CD4-positive, alpha-beta T cell (primary cell): Measurements from ENCODE around the gene CYFIP1. TPM values are rescaled to one million over a fixed set of nuclear protein-coding genes. Genes with fewer than 3 reads are reported as not detected.
"Not testable (repeated sequence)": the region's sequence is repeated elsewhere in the genome, so short reads cannot be mapped to it uniquely, and the experiment has no call there.

Experiments
- ATAC-seq: fragments of 200-7000 bp; cut with Tn5 transposase; one replicate; pipeline ENCODE4 v1.10.0; 2022; ENCODE audit warnings: mild to moderate bottlenecking; ENCODE audit not compliant: poor library complexity
- CTCF ChIA-PET: fragments of 350-600 bp; sonication (Branson Sonifier 250); formaldehyde crosslinking; loops from one replicate; lab custom pipeline; 2021; ENCODE audit warnings: antibody characterized with exemption, inconsistent platforms; lab: Charles Lee
- POLR2A ChIA-PET: fragments of 350-600 bp; sonication (Branson Sonifier 250); formaldehyde crosslinking; loops from one replicate; lab custom pipeline; 2021; ENCODE audit warnings: antibody characterized with exemption, inconsistent platforms; lab: Charles Lee
- DNase-seq, 14 experiments: peaks; one replicate each; pipeline ENCODE4 v3.0.0-alpha.2; 2013 to 2020; ENCODE audit warnings: mixed read lengths in 2 of 14
- H3K27ac ChIP-seq, 2 donors: one replicate each; pipeline versions ENCODE4 v1.5.1 to v1.7.0; 2013; ENCODE audit warnings: low read length in 2 of 2, low read depth in 1 of 2, mild to moderate bottlenecking in 1 of 2
- H3K27me3 ChIP-seq, 2 experiments: 1 replicate in 1 of 2; 2 replicates in 1 of 2; pipeline versions ENCODE4 v1.6.1 to v1.7.0; 2013; ENCODE audit warnings: low read length in 2 of 2, control low read depth in 1 of 2, mild to moderate bottlenecking in 1 of 2, moderate library complexity in 1 of 2; ENCODE audit not compliant: insufficient read depth in 2 of 2, control insufficient read depth in 1 of 2
- H3K36me3 ChIP-seq: one replicate; pipeline ENCODE4 v1.6.1; 2013; ENCODE audit warnings: low read length, control low read depth; ENCODE audit not compliant: insufficient read depth
- H3K4me1 ChIP-seq: one replicate; pipeline ENCODE4 v1.6.1; 2013; ENCODE audit warnings: low read length, control low read depth; ENCODE audit not compliant: insufficient read depth
- H3K4me3 ChIP-seq: one replicate; pipeline ENCODE4 v1.5.1; 2013; ENCODE audit warnings: mild to moderate bottlenecking, low read length, moderate library complexity
- H3K9me3 ChIP-seq, 2 experiments: 1 replicate in 1 of 2; 2 replicates in 1 of 2; pipeline versions ENCODE4 v1.6.1 to v1.7.0; 2013; ENCODE audit warnings: low read length in 2 of 2, mild to moderate bottlenecking in 2 of 2, control low read depth in 1 of 2, moderate library complexity in 1 of 2; ENCODE audit not compliant: control insufficient read depth in 1 of 2, insufficient read depth in 1 of 2
- H3K27ac Mint-ChIP-seq: one replicate; pipeline ENCODE4 v1.8.0; 2020; ENCODE audit warnings: mixed read lengths
- H3K27me3 Mint-ChIP-seq: one replicate; pipeline ENCODE4 v1.8.0; 2021; ENCODE audit warnings: mixed read lengths
- H3K36me3 Mint-ChIP-seq: one replicate; pipeline ENCODE4 v1.8.0; 2021; ENCODE audit warnings: low read depth, mixed read lengths
- H3K4me1 Mint-ChIP-seq: one replicate; pipeline ENCODE4 v1.8.0; 2021; ENCODE audit warnings: low read depth, mixed read lengths
- H3K4me3 Mint-ChIP-seq: one replicate; pipeline ENCODE4 v1.8.0; 2020; ENCODE audit warnings: mild to moderate bottlenecking, mixed read lengths
- H3K9me3 Mint-ChIP-seq: one replicate; pipeline ENCODE4 v1.8.0; 2020; ENCODE audit warnings: mixed read lengths
- CTCF ChIP-seq: fragments of 200-600 bp; IDR thresholded peaks from one replicate; pipeline ENCODE4 v1.8.0; 2022; ENCODE audit warnings: antibody characterized with exemption, mild to moderate bottlenecking
- intact Hi-C, 2 experiments: fragments of 100-400 bp; cut with DNase I in 1 of 2; cut with micrococcal nuclease in 1 of 2; formaldehyde crosslinking; loops; one replicate each; pipeline versions ENCODE4 v1.15.1 to v1.9.0; 2023 to 2025; cut with DNase I, micrococcal nuclease
- total RNA-seq, 174 experiments: library from RNA in 2 of 174; stranded (reverse) in 2 of 174; gene quantifications; one replicate each; pipeline ENCODE4 v1.2.3 and lab custom pipeline; 2021 to 2026

Gene CYFIP1
- total RNA-seq, 2 experiments from 2014 or later: 3.2 to 4.4 TPM

- no peak for ATAC-seq
- Mint-ChIP-seq H3K9me3 (no peaks in the 10 kb centered on the region), H3K4me3 (no peak overlapping the region), H3K4me1 (no peaks in the 10 kb centered on the region), H3K27ac (no peak overlapping the region), H3K27me3 (no peaks in the 10 kb centered on the region), H3K36me3 (peaks cover 85% of the 10 kb centered on the region)
- POLR2A ChIA-PET: no interaction called here
- CTCF ChIA-PET: no interaction called here
- no peaks in the 10 kb centered on the region for H3K27me3 ChIP-seq
- no peak for TF ChIP-seq CTCF
- H3K4me1 ChIP-seq: no peaks in the 10 kb centered on the region
- DNase-seq: no peak
- H3K9me3 ChIP-seq: no peaks in the 10 kb centered on the region
- H3K36me3 ChIP-seq: peaks cover 70% of the 10 kb centered on the region
- intact Hi-C loops: no loop called here
- H3K4me3 ChIP-seq: no peak overlapping the region
- H3K27ac ChIP-seq: no peak overlapping the region
Measured at GRCh38 chr15:23014394-23015000, 34.3 kb upstream of the CYFIP1 start.

GRCh38 chr15:23013681-23014080, 33.5 kb upstream of the CYFIP1 start:
- Histone ChIP-seq H3K27me3 (no peaks in the 10 kb centered on the region), H3K4me3 (no peak overlapping the region), H3K4me1 (no peaks in the 10 kb centered on the region), H3K27ac (no peak overlapping the region), H3K36me3 (peaks cover 69% of the 10 kb centered on the region), H3K9me3 (no peaks in the 10 kb centered on the region)
- H3K4me1 Mint-ChIP-seq: no peaks in the 10 kb centered on the region
- intact Hi-C loops: no loop called here
- TF ChIP-seq CTCF: no peak
- ChIA-PET CTCF (no interaction called here), POLR2A (no interaction called here)
- no peak overlapping the region for H3K27ac Mint-ChIP-seq
- no peak overlapping the region for H3K4me3 Mint-ChIP-seq
- H3K9me3 Mint-ChIP-seq: no peaks in the 10 kb centered on the region
- peaks cover 86% of the 10 kb centered on the region for H3K36me3 Mint-ChIP-seq
- DNase-seq: no peak
- no peak for ATAC-seq
- no peaks in the 10 kb centered on the region for H3K27me3 Mint-ChIP-seq

GRCh38 chr15:23012616-23013015, 32.4 kb upstream of the CYFIP1 start:
- H3K9me3 Mint-ChIP-seq, H3K4me1 ChIP-seq, H3K27me3 ChIP-seq, DNase-seq, intact Hi-C loops, H3K4me3 Mint-ChIP-seq, H3K4me1 Mint-ChIP-seq, H3K4me3 ChIP-seq, H3K27ac Mint-ChIP-seq, ATAC-seq, POLR2A ChIA-PET, H3K9me3 ChIP-seq, CTCF ChIA-PET, H3K27me3 Mint-ChIP-seq, H3K27ac ChIP-seq: not testable (repeated sequence)
- H3K36me3 Mint-ChIP-seq: peaks cover 86% of the 10 kb centered on the region
- H3K36me3 ChIP-seq: peaks cover 69% of the 10 kb centered on the region

- no peaks in the 10 kb centered on the region for H3K27me3 ChIP-seq
- Mint-ChIP-seq H3K27me3 (no peaks in the 10 kb centered on the region), H3K9me3 (no peaks in the 10 kb centered on the region), H3K4me1 (no peaks in the 10 kb centered on the region), H3K27ac (no peak overlapping the region), H3K4me3 (no peak overlapping the region), H3K36me3 (peaks cover 88% of the 10 kb centered on the region)
- no peaks in the 10 kb centered on the region for H3K4me1 ChIP-seq
- ATAC-seq (no peak), DNase-seq (no peak)
- H3K4me3 ChIP-seq: no peak overlapping the region
- no peak for TF ChIP-seq CTCF
- POLR2A ChIA-PET: no interaction called here
- CTCF ChIA-PET: no interaction called here
- no peaks in the 10 kb centered on the region for H3K9me3 ChIP-seq
- no peak overlapping the region for H3K27ac ChIP-seq
- H3K36me3 ChIP-seq: peaks cover 69% of the 10 kb centered on the region
- intact Hi-C loops: no loop called here
Measured at GRCh38 chr15:23003736-23004135, 23.6 kb upstream of the CYFIP1 start.
